B cell (primary cell): ENCODE measurements around the gene C2CD3. TPM values are rescaled to one million over a fixed set of nuclear protein-coding genes. Genes with fewer than 3 reads are reported as not detected.

Experiments
- ATAC-seq: fragments of 200-7000 bp; cut with Tn5 transposase; one replicate; pipeline ENCODE4 v1.10.0; 2021; ENCODE audit warnings: low read depth, mild to moderate bottlenecking, moderate number of reproducible peaks, moderate library complexity
- CTCF ChIA-PET: fragments of 350-600 bp; sonication (Branson Sonifier 250); formaldehyde crosslinking; loops from one replicate; lab custom pipeline; 2021; ENCODE audit warnings: antibody characterized with exemption, inconsistent platforms; lab: Charles Lee
- POLR2A ChIA-PET: fragments of 350-600 bp; sonication (Branson Sonifier 250); formaldehyde crosslinking; loops from one replicate; lab custom pipeline; 2021; ENCODE audit warnings: antibody characterized with exemption; lab: Charles Lee
- DNase-seq: peaks from one replicate; pipeline ENCODE4 v3.0.0; 2013
- H2AFZ ChIP-seq: 2 replicates; pipeline ENCODE4 v1.6.1; 2012; ENCODE audit warnings: mild to moderate bottlenecking, low read depth, low read length; ENCODE audit not compliant: insufficient read depth, poor library complexity, severe bottlenecking
- H3K27ac ChIP-seq, 2 donors: 1 replicate in 1 of 2; 2 replicates in 1 of 2; pipeline ENCODE4 v1.5.1; 2012 to 2013; ENCODE audit warnings: low read length in 2 of 2, mild to moderate bottlenecking in 2 of 2, moderate library complexity in 1 of 2
- H3K27me3 ChIP-seq, 4 experiments: fragments of 200-600 bp in 1 of 4; sonication (generic) in 1 of 4; replicated peaks in 1 of 4; 1 replicate in 2 of 4; 2 replicates in 2 of 4; pipeline versions ENCODE4 v1.6.1 to v1.7.0; 2013 to 2016; ENCODE audit warnings: low read length in 3 of 4, mild to moderate bottlenecking in 2 of 4, mixed read lengths in 1 of 4, moderate library complexity in 1 of 4; ENCODE audit not compliant: insufficient read depth in 4 of 4, control insufficient read depth in 3 of 4; ENCODE audit errors: control extremely low read depth in 1 of 4
- H3K36me3 ChIP-seq, 2 experiments: replicated peaks in 1 of 2; 1 replicate in 1 of 2; 2 replicates in 1 of 2; pipeline versions ENCODE4 v1.6.1 to v1.7.1; 2013; ENCODE audit warnings: low read length in 1 of 2; ENCODE audit not compliant: insufficient read depth in 2 of 2, control insufficient read depth in 1 of 2; ENCODE audit errors: control extremely low read depth in 1 of 2, extremely low read depth in 1 of 2
- H3K4me1 ChIP-seq, 2 donors: fragments of 200-600 bp in 1 of 2; sonication (generic) in 1 of 2; 1 replicate in 1 of 2; 2 replicates in 1 of 2; pipeline versions ENCODE4 v1.5.1 to v1.6.1; 2013 to 2017; ENCODE audit warnings: low read length in 2 of 2; ENCODE audit not compliant: control insufficient read depth in 2 of 2, insufficient read depth in 2 of 2
- H3K4me2 ChIP-seq: replicated peaks from 2 replicates; pipeline ENCODE3; 2012; ENCODE audit warnings: mild to moderate bottlenecking, low read depth, low read length; ENCODE audit not compliant: poor library complexity, severe bottlenecking
- H3K4me3 ChIP-seq, 5 experiments: fragments of 200-600 bp in 1 of 5; sonication (generic) in 1 of 5; 1 replicate in 3 of 5; 2 replicates in 2 of 5; pipeline versions ENCODE4 v1.5.1 to v1.7.0; 2011 to 2016; ENCODE audit warnings: low read length in 4 of 5, mild to moderate bottlenecking in 4 of 5, low read depth in 2 of 5, control low read depth in 1 of 5, moderate library complexity in 1 of 5; ENCODE audit not compliant: insufficient read depth in 1 of 5; ENCODE audit errors: control extremely low read depth in 1 of 5, extremely low read depth in 1 of 5
- H3K79me2 ChIP-seq: fragments of 200-600 bp; sonication (generic); one replicate; pipeline ENCODE4 v1.6.0; 2016; ENCODE audit warnings: low read length; ENCODE audit not compliant: control insufficient read depth, insufficient read depth
- H3K9ac ChIP-seq: fragments of 200-600 bp; sonication (generic); 2 replicates; pipeline ENCODE4 v1.6.1; 2017; ENCODE audit warnings: mild to moderate bottlenecking, low read length, moderate library complexity
- H3K9me3 ChIP-seq, 3 donors: one replicate each; pipeline versions ENCODE4 v1.6.1 to v1.7.1; 2013; ENCODE audit warnings: low read length in 2 of 3; ENCODE audit not compliant: control insufficient read depth in 2 of 3, insufficient read depth in 1 of 3; ENCODE audit errors: control extremely low read depth in 1 of 3
- H4K20me1 ChIP-seq: 2 replicates; pipeline ENCODE4 v1.6.0; 2012; ENCODE audit warnings: mild to moderate bottlenecking, low read length; ENCODE audit not compliant: insufficient read depth, control insufficient read depth, poor library complexity, severe bottlenecking
- H3K27ac Mint-ChIP-seq: one replicate; pipeline ENCODE4 v1.8.0; 2021; ENCODE audit warnings: mixed read lengths
- H3K27me3 Mint-ChIP-seq: one replicate; pipeline ENCODE4 v1.8.0; 2021; ENCODE audit warnings: mixed read lengths
- H3K4me1 Mint-ChIP-seq: one replicate; pipeline ENCODE4 v1.8.0; 2021; ENCODE audit warnings: mixed read lengths
- H3K4me3 Mint-ChIP-seq: one replicate; pipeline ENCODE4 v1.8.0; 2021; ENCODE audit warnings: mixed read lengths
- H3K9me3 Mint-ChIP-seq: one replicate; pipeline ENCODE4 v1.8.0; 2022; ENCODE audit warnings: mixed read lengths; ENCODE audit not compliant: insufficient read depth
- CTCF ChIP-seq: fragments of 200-600 bp; IDR thresholded peaks from one replicate; pipeline ENCODE4 v1.8.0; 2022; ENCODE audit warnings: antibody characterized with exemption, mild to moderate bottlenecking
- EZH2 ChIP-seq: IDR thresholded peaks from 2 replicates; pipeline ENCODE4 v1.6.1; 2012; ENCODE audit warnings: borderline replicate concordance, low read depth, mild to moderate bottlenecking, moderate library complexity, low read length; ENCODE audit not compliant: insufficient read depth, poor library complexity, severe bottlenecking
- WGBS: methylation state at CpG from one replicate; pipeline ENCODE4 v1.1.5; 2013; ENCODE audit warnings: missing lambda C conversion rate; ENCODE audit not compliant: insufficient coverage; 5-methylcytosine and 5-hydroxymethylcytosine counted together
- intact Hi-C: fragments of 100-400 bp; cut with micrococcal nuclease; formaldehyde crosslinking; loops from one replicate; pipeline ENCODE4 v1.10.0; 2022
- polyA plus RNA-seq: library from polyadenylated mRNA; depleted of rRNA; stranded (reverse); fragments of >200 nt; gene quantifications from 2 replicates; pipeline ENCODE4 v1.2.3, GENCODE V29; 2012
- total RNA-seq, 2 donors: library from RNA; stranded (reverse); fragments of 120-200 nt in 1 of 2; gene quantifications; 1 replicate in 1 of 2; 2 replicates in 1 of 2; pipeline versions ENCODE4 v1.2.3 to v1.2.4, GENCODE V29; 2013 to 2022

The C2CD3 gene
- total and polyA plus RNA-seq, 2 donors (not counting 1 experiment from before 2014, with no cell fraction given), result 19.8 to 69.0 TPM

GRCh38 chr11:74008373-74009229 lies 162.2 kb downstream of the C2CD3 start, which contains the start of gene UCP3:
Gene UCP3, minus strand, starts transcription at chr11:74009085. Its CDS starts 2,043 bp downstream, at chr11:74007042.
- no peak within 1 kb of the TSS for H3K4me2 ChIP-seq
- no peaks in the 10 kb centered on the region for H3K9me3 Mint-ChIP-seq
- ATAC-seq (no peak), DNase-seq (no peak)
- H3K27ac Mint-ChIP-seq, result peak within 1 kb of the TSS; percentile 97
- WGBS, result 82% methylated on average over 6 of the region's 9 CpGs
- no peak within 1 kb of the TSS for H3K4me3 Mint-ChIP-seq
- intact Hi-C loops, result no loop called here
- H3K36me3 ChIP-seq, result peaks cover 0 to 5% of the 10 kb centered on the region in 2 experiments
- H3K9ac ChIP-seq, result no peak within 1 kb of the TSS
- CTCF ChIA-PET, result interaction anchor here (1.1 kb wide), 1 partner anchor 9 kb away, joined by 3 read pairs; no protein-coding TSS in a partner anchor
- no peak within 1 kb of the TSS for H3K4me3 ChIP-seq
- H3K4me1 ChIP-seq, result peaks cover 60 to 64% of the 10 kb centered on the region in 2 donors
- H3K79me2 ChIP-seq, result peaks cover 7% of the 10 kb centered on the region
- TF ChIP-seq CTCF (no peak), EZH2 (no peak)
- peaks cover 71% of the 10 kb centered on the region for H3K4me1 Mint-ChIP-seq
- H3K27me3 ChIP-seq, result no peaks in the 10 kb centered on the region
- no peaks in the 10 kb centered on the region for H3K27me3 Mint-ChIP-seq
- POLR2A ChIA-PET, result no interaction called here
- H2AFZ ChIP-seq, result no peak within 1 kb of the TSS
- no peaks in the 10 kb centered on the region for H3K9me3 ChIP-seq
- no peaks in the 10 kb centered on the region for H4K20me1 ChIP-seq
- no peak within 1 kb of the TSS for H3K27ac ChIP-seq
